ENCODE measurements around the gene CDKN2D.
"Not testable (repeated sequence)": the region's sequence is repeated elsewhere in the genome, so short reads cannot be mapped to it uniquely, and the experiment has no call there.

GRCh38 chr19:10526887-10527286, 41.9 kb downstream of the CDKN2D start:
- TF ChIP-seq, protein P1, sequence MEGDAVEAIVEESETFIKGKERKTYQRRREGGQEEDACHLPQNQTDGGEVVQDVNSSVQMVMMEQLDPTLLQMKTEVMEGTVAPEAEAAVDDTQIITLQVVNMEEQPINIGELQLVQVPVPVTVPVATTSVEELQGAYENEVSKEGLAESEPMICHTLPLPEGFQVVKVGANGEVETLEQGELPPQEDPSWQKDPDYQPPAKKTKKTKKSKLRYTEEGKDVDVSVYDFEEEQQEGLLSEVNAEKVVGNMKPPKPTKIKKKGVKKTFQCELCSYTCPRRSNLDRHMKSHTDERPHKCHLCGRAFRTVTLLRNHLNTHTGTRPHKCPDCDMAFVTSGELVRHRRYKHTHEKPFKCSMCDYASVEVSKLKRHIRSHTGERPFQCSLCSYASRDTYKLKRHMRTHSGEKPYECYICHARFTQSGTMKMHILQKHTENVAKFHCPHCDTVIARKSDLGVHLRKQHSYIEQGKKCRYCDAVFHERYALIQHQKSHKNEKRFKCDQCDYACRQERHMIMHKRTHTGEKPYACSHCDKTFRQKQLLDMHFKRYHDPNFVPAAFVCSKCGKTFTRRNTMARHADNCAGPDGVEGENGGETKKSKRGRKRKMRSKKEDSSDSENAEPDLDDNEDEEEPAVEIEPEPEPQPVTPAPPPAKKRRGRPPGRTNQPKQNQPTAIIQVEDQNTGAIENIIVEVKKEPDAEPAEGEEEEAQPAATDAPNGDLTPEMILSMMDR (IDR thresholded peaks at IDR 0.05): not testable (repeated sequence)
- TF ChIP-seq POLR2AphosphoS5, POLR2A, EP300 (IDR thresholded peaks at IDR 0.05): not testable (repeated sequence)
